PC-3 (cell line): ENCODE results near the gene FBXL13. TPM values are rescaled to one million over a fixed set of nuclear protein-coding genes. Genes with fewer than 3 reads are reported as not detected.
A peak's percentile ranks its signal among the peaks of the same experiment; 100 is the strongest.
"Not testable (repeated sequence)": the region's sequence is repeated elsewhere in the genome, so short reads cannot be mapped to it uniquely, and the experiment has no call there.

Experiments
- ATAC-seq: fragments of 200-7000 bp; cut with Tn5 transposase; 2 replicates; pipeline ENCODE4 v1.9.1; 2020; ENCODE audit warnings: mild to moderate bottlenecking, moderate library complexity
- BruUV-seq: library from RNA; stranded (reverse); fragments of 400-500 nt; replicated peaks from 2 replicates; lab custom pipeline; 2021; lab: Mats Ljungman, UMichigan
- CTCF ChIA-PET: fragments of 300-600 bp; sonication (Branson Sonifier 250); formaldehyde crosslinking; loops from one replicate; lab custom pipeline; 2022; ENCODE audit warnings: antibody characterized with exemption; lab: Charles Lee
- POLR2A ChIA-PET: fragments of 300-600 bp; sonication (Branson Sonifier 250); formaldehyde crosslinking; loops from one replicate; lab custom pipeline; 2022; ENCODE audit warnings: antibody characterized with exemption; ENCODE audit not compliant: unreplicated experiment; lab: Charles Lee
- DNase-seq: peaks from one replicate; pipeline ENCODE4 v3.0.0-alpha.2; 2015
- H2AFZ ChIP-seq: fragments of 300-600 bp; sonication (generic); 2 replicates; pipeline ENCODE4 v1.6.0; 2016; ENCODE audit warnings: antibody characterized with exemption, low read length
- H3F3A ChIP-seq: fragments of 300-600 bp; sonication (generic); one replicate; pipeline ENCODE4 v1.6.0; 2017; ENCODE audit warnings: antibody characterized with exemption, low read length, control low read depth, mild to moderate bottlenecking; ENCODE audit not compliant: unreplicated experiment
- H3K27ac ChIP-seq: fragments of 300-600 bp; sonication (generic); 2 replicates; pipeline ENCODE4 v1.5.1; 2016; ENCODE audit warnings: mild to moderate bottlenecking, low read length
- H3K27me3 ChIP-seq: fragments of 300-600 bp; sonication (generic); 2 replicates; pipeline ENCODE4 v1.6.1; 2016; ENCODE audit warnings: low read length, mixed read lengths
- H3K36me3 ChIP-seq: fragments of 300-600 bp; sonication (generic); 2 replicates; pipeline ENCODE4 v1.6.1; 2016; ENCODE audit warnings: low read depth, mixed run types, low read length, mixed read lengths
- H3K4me1 ChIP-seq: fragments of 300-600 bp; sonication (generic); 2 replicates; pipeline ENCODE4 v1.5.1; 2016; ENCODE audit warnings: low read length; ENCODE audit not compliant: insufficient read depth
- H3K4me2 ChIP-seq: fragments of 300-600 bp; sonication (generic); 2 replicates; pipeline ENCODE4 v1.6.0; 2016; ENCODE audit warnings: low read length
- H3K4me3 ChIP-seq: fragments of 300-600 bp; sonication (generic); 2 replicates; pipeline ENCODE4 v1.5.1; 2016; ENCODE audit warnings: mild to moderate bottlenecking, low read length, mixed read lengths
- H3K79me2 ChIP-seq: fragments of 300-600 bp; sonication (generic); 2 replicates; pipeline ENCODE4 v1.6.1; 2017; ENCODE audit warnings: low read length, mixed read lengths
- H3K9ac ChIP-seq: fragments of 300-600 bp; sonication (generic); 2 replicates; pipeline ENCODE4 v1.6.0; 2016; ENCODE audit warnings: mild to moderate bottlenecking, low read length
- H3K9me2 ChIP-seq: fragments of 300-600 bp; sonication (generic); replicated peaks from 2 replicates; pipeline ENCODE4 v1.6.1; 2016; ENCODE audit warnings: mixed run types, low read length, mixed read lengths
- H3K9me3 ChIP-seq: fragments of 300-600 bp; sonication (generic); 2 replicates; pipeline ENCODE4 v1.6.1; 2016; ENCODE audit warnings: low read length, mixed read lengths
- H4K20me1 ChIP-seq: fragments of 300-600 bp; sonication (generic); 2 replicates; pipeline ENCODE4 v1.6.1; 2016; ENCODE audit warnings: low read length, mixed read lengths
- EZH2 ChIP-seq: fragments of 300-600 bp; sonication (generic); IDR thresholded peaks from one replicate; pipeline ENCODE4 v1.6.1; 2017; ENCODE audit warnings: antibody characterized with exemption, mild to moderate bottlenecking, low read length; ENCODE audit not compliant: unreplicated experiment
- EZH2phosphoT487 ChIP-seq: fragments of 300-600 bp; sonication (generic); IDR thresholded peaks from 2 replicates; pipeline ENCODE4 v1.6.1; 2018; ENCODE audit warnings: mild to moderate bottlenecking, antibody characterized with exemption, low read length, borderline replicate concordance
- intact Hi-C: fragments of 100-400 bp; cut with micrococcal nuclease; formaldehyde crosslinking; loops from 2 replicates; pipeline ENCODE4 v1.9.0; 2023
- total RNA-seq: library from RNA; depleted of rRNA; stranded (reverse); fragments of >200 nt; gene quantifications from 2 replicates; pipeline ENCODE4 v1.2.3, GENCODE V29; 2014
- TF ChIP-seq, protein P1 (sequence below): fragments of 300-600 bp; sonication (generic); conservative IDR thresholded peaks from 2 replicates; pipeline ENCODE4 v1.5.1; 2017; ENCODE audit warnings: antibody characterized with exemption, low read depth, mild to moderate bottlenecking, low read length

FBXL13 gene
- total RNA-seq, 1 experiment from 2014 or later: 1.1 TPM

DNA sequence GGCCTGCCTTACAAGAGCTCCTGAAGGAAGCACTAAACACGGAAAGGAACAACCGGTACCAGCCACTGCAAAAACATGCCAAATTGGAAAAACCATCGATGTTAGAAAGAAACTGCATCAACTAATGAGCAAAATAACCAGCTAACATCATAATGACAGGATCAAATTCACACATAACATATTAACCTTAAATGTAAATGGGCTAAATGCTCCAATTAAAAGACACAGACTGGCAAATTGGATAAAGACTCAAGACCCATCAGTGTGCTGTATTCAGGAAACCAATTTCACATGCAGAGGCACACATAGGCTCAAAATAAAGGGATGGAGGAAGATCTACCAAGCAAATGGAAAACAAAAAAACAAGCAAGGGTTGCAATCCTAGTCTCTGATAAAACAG lies 56.3 kb downstream of the FBXL13 start:
- H3K4me3 ChIP-seq, H3K4me1 ChIP-seq, H3K27ac ChIP-seq, CTCF ChIA-PET, H3K36me3 ChIP-seq, H3K9me3 ChIP-seq, H3K79me2 ChIP-seq, DNase-seq, POLR2A ChIA-PET, H4K20me1 ChIP-seq, intact Hi-C loops, H3F3A ChIP-seq, H2AFZ ChIP-seq, H3K4me2 ChIP-seq, H3K9me2 ChIP-seq, BruUV-seq, ATAC-seq, H3K27me3 ChIP-seq, H3K9ac ChIP-seq: not testable (repeated sequence)

DNA sequence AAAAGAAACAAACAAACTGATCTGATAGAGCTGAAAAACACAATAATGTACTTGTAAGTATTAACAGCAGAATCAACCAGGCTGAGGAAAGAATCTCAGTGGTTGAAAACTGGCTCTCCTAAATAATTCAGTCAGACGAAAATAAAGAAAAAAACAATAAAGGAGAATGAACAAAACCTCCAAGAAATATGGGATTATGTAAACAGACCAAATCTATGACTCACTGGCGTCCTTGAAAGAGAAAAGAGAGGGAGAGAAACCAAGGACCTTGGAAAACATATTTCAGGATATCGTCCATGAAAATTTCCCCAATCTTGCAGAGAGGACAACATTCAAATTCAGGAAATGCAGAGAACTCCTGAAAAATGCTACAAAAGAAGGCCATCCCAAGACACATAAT lies 62.9 kb downstream of the FBXL13 start:
- no peak overlapping the region for H3K4me3 ChIP-seq
- peak; percentile 30 for DNase-seq
- no peak overlapping the region for H3K27ac ChIP-seq
- no peaks in the 10 kb centered on the region for H3K9me3 ChIP-seq
- no peak overlapping the region for H2AFZ ChIP-seq
- peak; percentile 49; the same call in 1 of the 2 replicates for ATAC-seq
- no peaks in the 10 kb centered on the region for H3K27me3 ChIP-seq
- H3F3A ChIP-seq: no peaks in the 10 kb centered on the region
- peaks cover 5% of the 10 kb centered on the region; the same call in 1 of the 2 replicates for H3K4me1 ChIP-seq
- no peak for TF ChIP-seq EZH2phosphoT487
- BruUV-seq: no TSS peak
- H3K79me2 ChIP-seq: no peaks in the 10 kb centered on the region
- H3K9me2 ChIP-seq: no peaks in the 10 kb centered on the region
- no peaks in the 10 kb centered on the region for H3K36me3 ChIP-seq
- intact Hi-C loops: no loop called here
- ChIA-PET CTCF (no interaction called here), POLR2A (no interaction called here)
- H3K4me2 ChIP-seq: no peak overlapping the region
- H4K20me1 ChIP-seq: no peaks in the 10 kb centered on the region
- H3K9ac ChIP-seq: no peak overlapping the region

DNA sequence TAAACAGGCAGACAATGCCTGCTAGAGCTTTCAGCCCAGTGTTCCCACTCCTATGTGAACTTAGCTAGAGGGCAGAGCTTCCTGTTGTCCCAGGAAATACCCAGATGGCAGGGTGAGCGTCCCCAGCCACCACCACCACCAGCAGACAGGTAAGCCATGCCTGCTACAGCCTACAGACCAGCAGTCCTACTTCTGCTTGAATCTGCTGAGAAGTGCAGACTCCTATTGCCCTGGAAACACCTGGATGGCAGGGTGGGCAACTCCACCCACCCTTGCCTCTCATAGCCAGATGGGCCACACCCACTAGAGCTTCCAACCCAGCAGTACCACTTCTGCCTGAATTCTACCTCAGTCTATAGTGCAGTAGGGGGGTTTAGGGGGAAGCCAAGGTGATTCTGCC lies 64.4 kb downstream of the FBXL13 start:
- Histone ChIP-seq H3K79me2 (no peaks in the 10 kb centered on the region), H3K36me3 (no peaks in the 10 kb centered on the region), H2AFZ (no peak overlapping the region), H3F3A (no peaks in the 10 kb centered on the region), H4K20me1 (no peaks in the 10 kb centered on the region), H3K27ac (no peak overlapping the region), H3K4me2 (no peak overlapping the region), H3K9me2 (no peaks in the 10 kb centered on the region), H3K4me3 (no peak overlapping the region), H3K9ac (no peak overlapping the region), H3K4me1 (peaks cover 5% of the 10 kb centered on the region; the same call in 1 of the 2 replicates), H3K27me3 (no peaks in the 10 kb centered on the region), H3K9me3 (no peaks in the 10 kb centered on the region)
- CTCF ChIA-PET: no interaction called here
- POLR2A ChIA-PET: no interaction called here
- ATAC-seq (no peak), DNase-seq (no peak)
- TF ChIP-seq EZH2: no peak
- TF ChIP-seq, protein P1, sequence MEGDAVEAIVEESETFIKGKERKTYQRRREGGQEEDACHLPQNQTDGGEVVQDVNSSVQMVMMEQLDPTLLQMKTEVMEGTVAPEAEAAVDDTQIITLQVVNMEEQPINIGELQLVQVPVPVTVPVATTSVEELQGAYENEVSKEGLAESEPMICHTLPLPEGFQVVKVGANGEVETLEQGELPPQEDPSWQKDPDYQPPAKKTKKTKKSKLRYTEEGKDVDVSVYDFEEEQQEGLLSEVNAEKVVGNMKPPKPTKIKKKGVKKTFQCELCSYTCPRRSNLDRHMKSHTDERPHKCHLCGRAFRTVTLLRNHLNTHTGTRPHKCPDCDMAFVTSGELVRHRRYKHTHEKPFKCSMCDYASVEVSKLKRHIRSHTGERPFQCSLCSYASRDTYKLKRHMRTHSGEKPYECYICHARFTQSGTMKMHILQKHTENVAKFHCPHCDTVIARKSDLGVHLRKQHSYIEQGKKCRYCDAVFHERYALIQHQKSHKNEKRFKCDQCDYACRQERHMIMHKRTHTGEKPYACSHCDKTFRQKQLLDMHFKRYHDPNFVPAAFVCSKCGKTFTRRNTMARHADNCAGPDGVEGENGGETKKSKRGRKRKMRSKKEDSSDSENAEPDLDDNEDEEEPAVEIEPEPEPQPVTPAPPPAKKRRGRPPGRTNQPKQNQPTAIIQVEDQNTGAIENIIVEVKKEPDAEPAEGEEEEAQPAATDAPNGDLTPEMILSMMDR: no peak
- TF ChIP-seq EZH2phosphoT487: no peak
- BruUV-seq: no TSS peak
- intact Hi-C loops: no loop called here
